Esophagus (tissue), 2 donors: ENCODE measurements around the gene PCDHB15. TPM values are rescaled to one million over a fixed set of nuclear protein-coding genes. Genes with fewer than 3 reads are reported as not detected.
A peak's percentile ranks its signal among the peaks of the same experiment; 100 is the strongest.
"Not testable (repeated sequence)": the region's sequence is repeated elsewhere in the genome, so short reads cannot be mapped to it uniquely, and the experiment has no call there.

Experiments
- H3K27ac ChIP-seq, 2 donors: one replicate each; pipeline ENCODE4 v1.5.1; 2013; ENCODE audit warnings: low read depth in 2 of 2, mild to moderate bottlenecking in 2 of 2, inconsistent platforms in 1 of 2, low read length in 1 of 2, moderate library complexity in 1 of 2
- H3K27me3 ChIP-seq, 2 donors: one replicate each; pipeline ENCODE4 v1.6.1; 2013; ENCODE audit warnings: low read length in 2 of 2, control low read depth in 1 of 2, mild to moderate bottlenecking in 1 of 2; ENCODE audit not compliant: insufficient read depth in 2 of 2, control insufficient read depth in 1 of 2
- H3K36me3 ChIP-seq, 2 donors: one replicate each; pipeline ENCODE4 v1.6.1; 2013; ENCODE audit warnings: low read length in 1 of 2; ENCODE audit not compliant: control insufficient read depth in 2 of 2, insufficient read depth in 2 of 2
- H3K4me1 ChIP-seq, 2 donors: one replicate each; pipeline ENCODE4 v1.6.1; 2013; ENCODE audit warnings: low read length in 1 of 2; ENCODE audit not compliant: control insufficient read depth in 2 of 2, insufficient read depth in 2 of 2
- H3K4me3 ChIP-seq, 2 donors: one replicate each; pipeline ENCODE4 v1.5.1; 2013; ENCODE audit warnings: low read length in 2 of 2, mild to moderate bottlenecking in 2 of 2, low read depth in 1 of 2, moderate library complexity in 1 of 2
- H3K9me3 ChIP-seq, 2 donors: one replicate each; pipeline ENCODE4 v1.6.1; 2013; ENCODE audit warnings: mild to moderate bottlenecking in 2 of 2, low read depth in 1 of 2, low read length in 1 of 2, moderate library complexity in 1 of 2; ENCODE audit not compliant: control insufficient read depth in 2 of 2, insufficient read depth in 1 of 2
- WGBS, 2 donors: extraction: QIAGEN DNeasy Blood & Tissue Kit; methylation state at CpG; one replicate each; pipeline ENCODE4 v1.1.7; 2013; 5-methylcytosine and 5-hydroxymethylcytosine counted together
- polyA plus RNA-seq, 2 donors: library from polyadenylated mRNA; stranded (reverse); fragments of 200-250 nt; gene quantifications; one replicate each; pipeline ENCODE4 v1.2.3, GENCODE V29; 2013
- donor health status: healthy with polysubstance abuse.
- donor health status: Bipolar disorder and iron deficiency.

PCDHB15 gene
- polyA plus RNA-seq, result under 1 TPM; 0.37 to 0.80 TPM

- Histone ChIP-seq H3K4me1 (no peaks in the 10 kb centered on the region), H3K27ac (no peak within 1 kb of the TSS), H3K36me3 (no peaks in the 10 kb centered on the region), H3K27me3 (no peaks in the 10 kb centered on the region), H3K9me3 (peaks cover 22 to 39% of the 10 kb centered on the region in 2 donors), H3K4me3 (peak within 1 kb of the TSS; percentile 6 to 18)
- WGBS, 2 donors, result 10 to 14% methylated on average over 16 of the region's 16 CpGs
These were observed at the start of gene PCDHB15 for GRCh38 chr5:141245250-141245717. TSS of gene PCDHB15 (plus strand) at chr5:141245395. CDS start at chr5:141245579, 184 bp downstream.

- Histone ChIP-seq H3K36me3 (no peaks in the 10 kb centered on the region), H3K27me3 (no peaks in the 10 kb centered on the region), H3K4me1 (no peaks in the 10 kb centered on the region), H3K4me3 (no peak overlapping the region), H3K9me3 (peaks cover 2 to 14% of the 10 kb centered on the region in 2 donors), H3K27ac (no peak overlapping the region)
- WGBS, 2 donors, result 35 to 36% methylated on average over 3 of the region's 3 CpGs
These were observed 48.8 kb upstream of the PCDHB15 start for GRCh38 chr5:141196363-141196762.

GRCh38 chr5:141199359-141200235 is 45.6 kb upstream of the PCDHB15 start, which contains the start of gene PCDHB11:
TSS of gene PCDHB11 (plus strand) at chr5:141199627. CDS start at chr5:141199775, 148 bp downstream.
- Histone ChIP-seq H3K27me3 (no peaks in the 10 kb centered on the region), H3K9me3 (peaks cover 2 to 7% of the 10 kb centered on the region in 2 donors), H3K27ac (no peak within 1 kb of the TSS), H3K4me1 (no peaks in the 10 kb centered on the region), H3K4me3 (peak within 1 kb of the TSS in 1 of 2 donors; percentile 29), H3K36me3 (no peaks in the 10 kb centered on the region)
- 31 to 38% methylated on average over 21 of the region's 21 CpGs for WGBS, 2 donors

- not testable (repeated sequence) for H3K27me3 ChIP-seq, H3K4me3 ChIP-seq, H3K36me3 ChIP-seq, H3K27ac ChIP-seq, H3K9me3 ChIP-seq, H3K4me1 ChIP-seq
- 32 to 43% methylated on average over 20 to 28 of the region's 38 CpGs for WGBS, 2 donors
These were observed 44.1 kb upstream of the PCDHB15 start for GRCh38 chr5:141201126-141201525.

- not testable (repeated sequence) for H3K36me3 ChIP-seq, H3K4me1 ChIP-seq, H3K9me3 ChIP-seq, H3K27ac ChIP-seq, H3K27me3 ChIP-seq, H3K4me3 ChIP-seq
- WGBS, 2 donors, result 38 to 42% methylated on average over 28 to 33 of the region's 35 CpGs
These were observed 43.5 kb upstream of the PCDHB15 start for GRCh38 chr5:141201646-141202045.

GRCh38 chr5:141208478-141208877 is 36.7 kb upstream of the PCDHB15 start, which contains the start of gene PCDHB12:
TSS of gene PCDHB12 (plus strand) at chr5:141208719. CDS start at chr5:141208908, 189 bp downstream.
- Histone ChIP-seq H3K9me3 (peaks cover 5 to 9% of the 10 kb centered on the region in 2 donors), H3K36me3 (no peaks in the 10 kb centered on the region), H3K4me3 (no peak within 1 kb of the TSS), H3K27me3 (peaks cover 0 to 2% of the 10 kb centered on the region in 2 donors), H3K27ac (no peak within 1 kb of the TSS), H3K4me1 (no peaks in the 10 kb centered on the region)
- 18 to 23% methylated on average over 11 of the region's 11 CpGs for WGBS, 2 donors

GRCh38 chr5:141210281-141210680 is 34.9 kb upstream of the PCDHB15 start:
- H3K36me3 ChIP-seq, H3K27ac ChIP-seq, H3K4me1 ChIP-seq, H3K4me3 ChIP-seq, H3K27me3 ChIP-seq: not testable (repeated sequence)
- WGBS, 2 donors, result 37 to 47% methylated on average over 31 to 39 of the region's 39 CpGs
- peaks cover 9 to 15% of the 10 kb centered on the region in 2 donors for H3K9me3 ChIP-seq

- H3K27ac ChIP-seq, H3K27me3 ChIP-seq, H3K36me3 ChIP-seq, H3K4me1 ChIP-seq, H3K4me3 ChIP-seq: not testable (repeated sequence)
- WGBS, 2 donors, result 29% methylated on average over 15 to 22 of the region's 27 CpGs
- peaks cover 13 to 19% of the 10 kb centered on the region in 2 donors for H3K9me3 ChIP-seq
These were observed 34.3 kb upstream of the PCDHB15 start for GRCh38 chr5:141210849-141211248.

GRCh38 chr5:141213656-141214339 is 31.4 kb upstream of the PCDHB15 start, which contains the start of gene PCDHB13:
TSS of gene PCDHB13 (plus strand) at chr5:141213919. CDS start at chr5:141214124, 205 bp downstream.
- H3K27ac ChIP-seq, H3K27me3 ChIP-seq, H3K36me3 ChIP-seq, H3K4me1 ChIP-seq, H3K4me3 ChIP-seq: not testable (repeated sequence)
- WGBS, 2 donors, result 10 to 12% methylated on average over 13 to 14 of the region's 18 CpGs
- peaks cover 15 to 28% of the 10 kb centered on the region in 2 donors for H3K9me3 ChIP-seq
